ENCODE results near the gene TRIO.

The TRIO gene

DNA sequence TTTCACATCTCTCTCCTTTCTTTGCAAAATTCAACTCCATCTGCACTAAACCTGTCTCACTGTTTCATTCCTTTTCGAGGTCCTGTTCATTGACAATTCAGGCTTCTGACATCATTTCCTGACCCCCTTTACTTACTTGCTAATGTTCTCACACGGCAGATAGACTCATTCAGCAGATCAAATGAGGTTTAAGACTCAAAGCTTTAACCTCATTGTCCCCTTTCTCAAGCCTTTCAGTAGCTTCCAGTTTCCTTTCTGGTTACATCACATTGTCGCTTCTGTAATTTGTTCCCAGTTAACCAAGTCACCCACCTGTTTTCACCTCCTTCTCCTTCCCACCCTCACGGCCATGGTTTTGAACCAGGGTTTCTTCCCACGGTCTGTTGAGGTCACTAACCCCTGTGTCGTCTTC, 295.1 kb downstream of the TRIO start:
- peak; percentile 34 for DNase-seq (ENCODE audit: low read depth)

GRCh38 chr5:14439087-14439871, 296.1 kb downstream of the TRIO start:
- peak; percentile 37 for DNase-seq (ENCODE audit: low read depth)

DNA sequence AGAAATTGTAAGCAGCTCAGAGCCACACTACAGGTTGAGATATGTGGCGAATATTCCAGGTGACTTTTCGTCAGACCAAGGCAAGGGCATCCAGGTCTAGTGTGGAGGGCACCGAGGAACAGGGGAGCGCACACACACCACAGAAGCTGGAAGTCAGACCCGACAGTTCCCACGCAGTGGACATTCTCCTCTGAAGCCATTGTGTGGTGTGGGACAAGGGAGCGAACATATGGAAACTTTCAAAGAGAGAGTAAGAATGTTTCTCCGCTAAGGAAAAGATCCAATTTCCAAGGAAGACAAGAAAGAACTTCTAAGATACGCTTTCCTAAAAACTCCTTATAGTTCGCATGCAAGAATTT, 297.1 kb downstream of the TRIO start:
- DNase-seq (ENCODE audit: low read depth) = no peak

DNA sequence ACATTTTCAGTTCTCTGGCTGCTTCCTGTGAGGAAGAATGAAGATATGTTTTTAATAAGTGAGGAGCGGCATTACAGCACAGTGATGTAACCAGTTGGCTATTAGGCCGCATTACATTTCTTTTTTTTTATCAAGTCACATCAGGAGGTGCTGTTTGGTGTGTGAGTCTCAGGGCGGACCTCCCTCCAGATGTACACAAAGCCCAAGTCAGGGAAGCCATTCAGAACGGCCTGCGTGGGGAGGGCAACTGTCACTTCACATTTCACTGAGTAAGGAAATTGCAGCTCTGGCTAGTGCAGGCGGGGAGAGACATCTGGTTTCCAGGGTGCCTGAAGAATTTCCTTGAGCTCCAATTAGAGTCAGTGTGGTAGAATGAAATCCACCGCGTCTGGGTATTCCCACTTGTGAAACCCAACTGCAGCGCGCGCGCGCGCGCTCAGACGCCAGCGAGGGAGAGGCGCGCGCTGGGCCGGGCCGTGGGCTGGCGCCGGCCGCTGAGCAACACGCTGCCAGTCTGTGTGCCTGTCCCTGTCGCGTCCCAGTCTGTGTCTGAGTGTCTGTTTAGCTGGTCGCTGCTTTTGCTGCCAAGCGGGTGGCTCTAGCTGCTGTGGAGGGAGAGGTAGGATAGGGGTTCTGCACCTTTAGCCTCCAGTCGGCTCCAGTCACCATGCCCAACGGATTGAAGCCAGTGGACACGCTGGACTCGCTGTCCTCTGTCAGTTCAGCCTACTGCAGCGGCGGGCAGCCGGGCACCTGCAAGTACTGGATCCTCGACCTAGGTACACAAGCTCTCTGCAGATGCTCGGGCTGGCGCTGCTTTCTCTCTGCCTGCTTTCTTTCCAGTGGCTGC, 297.7 kb downstream of the TRIO start:
- DNase-seq (ENCODE audit: low read depth) = peak; percentile 89

GRCh38 chr5:14441641-14442040, 298.5 kb downstream of the TRIO start:
- DNase-seq (ENCODE audit: low read depth) = no peak

DNA sequence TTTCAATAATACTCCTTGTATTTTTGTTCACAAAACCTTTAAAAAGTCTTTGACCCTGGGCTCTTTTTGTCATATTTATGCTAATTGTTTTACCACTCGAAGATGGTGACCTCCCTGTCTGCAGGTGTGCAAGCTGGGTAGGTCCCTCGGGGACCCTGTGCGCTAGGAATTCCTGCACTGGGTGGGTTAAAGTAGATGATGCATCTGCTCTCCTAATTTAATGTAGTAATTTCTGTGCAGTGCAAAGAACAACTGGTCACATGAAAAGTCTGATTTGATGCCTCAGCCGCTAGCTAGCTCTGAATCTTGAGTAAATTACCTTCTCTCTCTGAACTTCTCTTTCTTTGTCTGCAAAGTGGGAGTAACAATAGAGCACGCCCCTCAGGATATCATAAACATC, 299.4 kb downstream of the TRIO start:
- DNase-seq (ENCODE audit: low read depth) = no peak

GRCh38 chr5:14443671-14444093, 300.5 kb downstream of the TRIO start:
- DNase-seq (ENCODE audit: low read depth) = peak; percentile 43

DNA sequence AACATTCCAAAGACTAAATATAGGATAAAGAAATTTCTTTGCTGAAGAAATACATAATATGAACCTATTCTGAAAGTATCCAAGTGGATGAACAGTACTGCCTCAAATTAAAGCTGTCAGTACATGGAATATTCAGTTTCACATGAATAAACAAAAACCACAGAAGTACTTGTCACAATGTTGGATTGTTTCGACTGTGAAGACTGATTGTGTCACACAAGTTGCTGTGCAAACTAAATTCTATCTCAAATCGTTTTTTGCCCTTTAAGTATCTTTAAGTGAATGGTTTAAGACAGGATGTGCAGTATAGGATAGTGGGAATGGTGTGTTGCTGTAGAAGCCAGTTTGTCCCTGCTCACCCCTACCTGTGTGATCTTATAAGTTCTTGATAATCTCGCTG, 301.0 kb downstream of the TRIO start:
- DNase-seq (ENCODE audit: low read depth) = peak; percentile 42

DNA sequence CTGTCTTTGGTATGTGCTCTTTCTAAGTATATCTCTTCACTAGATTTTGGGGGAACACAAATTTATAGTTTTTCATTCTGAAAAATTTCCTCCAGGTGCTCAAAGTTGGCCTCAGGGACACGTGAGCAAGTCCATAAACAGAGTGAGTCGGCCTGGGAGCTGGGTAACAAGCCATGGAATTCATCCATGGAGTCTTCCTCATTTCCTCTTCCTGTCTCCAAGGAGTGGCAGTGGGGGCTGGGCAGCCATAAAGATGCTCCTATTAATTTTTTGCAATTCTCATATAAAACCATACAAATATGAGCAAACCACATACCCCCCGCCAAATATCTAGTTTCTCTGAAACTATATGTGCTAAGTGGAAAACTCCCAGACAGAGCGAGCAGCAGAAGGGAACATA, 301.9 kb downstream of the TRIO start:
- peak; percentile 81 for DNase-seq (ENCODE audit: low read depth)

GRCh38 chr5:14445576-14446290, 302.6 kb downstream of the TRIO start:
- DNase-seq (ENCODE audit: low read depth) = peak; percentile 34

DNA sequence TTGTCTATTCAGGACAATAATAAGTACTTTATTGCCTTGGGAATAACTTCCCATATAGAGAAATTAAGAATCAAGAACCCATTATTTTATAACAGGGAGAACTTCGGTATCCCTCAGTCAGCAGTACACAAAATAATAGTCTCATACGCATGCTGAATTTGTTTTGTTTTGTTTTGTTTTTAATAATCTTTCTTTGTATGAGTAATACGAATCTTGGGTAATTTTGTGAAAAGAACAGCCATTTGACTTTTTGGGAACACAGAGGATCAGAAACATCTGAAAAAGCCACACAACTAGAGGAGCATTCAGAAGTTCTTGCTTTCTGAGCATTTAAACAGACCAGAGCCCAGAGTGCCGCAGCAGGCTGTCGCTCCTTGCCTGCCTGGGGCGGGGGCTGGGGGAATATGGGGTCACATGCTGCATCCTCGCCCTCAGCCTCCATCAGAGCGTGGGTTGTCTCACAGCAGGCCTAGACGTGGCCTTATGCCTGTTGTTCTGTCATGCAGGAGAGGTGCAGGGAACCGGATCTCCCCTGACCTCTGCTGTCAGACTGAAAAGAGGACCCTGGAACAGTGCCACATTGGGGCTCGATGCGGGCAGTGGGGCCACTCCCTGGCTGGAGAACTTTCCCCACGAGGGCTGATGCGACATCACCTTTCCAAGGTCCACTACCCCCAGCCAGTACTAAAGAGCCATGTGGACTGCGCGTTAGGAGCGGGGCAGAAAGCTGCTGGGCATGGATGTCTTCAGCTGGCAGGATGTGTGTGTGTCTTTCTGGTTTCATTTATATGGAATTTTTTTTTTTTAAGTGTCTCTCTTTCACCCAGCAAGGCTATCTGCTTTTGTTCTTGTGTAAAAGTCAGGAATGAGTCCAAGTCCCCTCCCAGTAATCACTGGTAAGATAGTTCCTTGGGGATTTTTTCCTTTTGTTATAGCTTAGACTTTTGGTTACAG, 305.1 kb downstream of the TRIO start:
- peak; percentile 43 for DNase-seq (ENCODE audit: low read depth)

GRCh38 chr5:14449052-14449661, 306.0 kb downstream of the TRIO start:
- DNase-seq (ENCODE audit: low read depth) = peak; percentile 94

- DNase-seq (ENCODE audit: low read depth) = peak; percentile 88
Measured at GRCh38 chr5:14450018-14450524, 306.9 kb downstream of the TRIO start.

- no peak for DNase-seq (ENCODE audit: low read depth)
Measured at GRCh38 chr5:14450742-14451141, 307.6 kb downstream of the TRIO start.

DNA sequence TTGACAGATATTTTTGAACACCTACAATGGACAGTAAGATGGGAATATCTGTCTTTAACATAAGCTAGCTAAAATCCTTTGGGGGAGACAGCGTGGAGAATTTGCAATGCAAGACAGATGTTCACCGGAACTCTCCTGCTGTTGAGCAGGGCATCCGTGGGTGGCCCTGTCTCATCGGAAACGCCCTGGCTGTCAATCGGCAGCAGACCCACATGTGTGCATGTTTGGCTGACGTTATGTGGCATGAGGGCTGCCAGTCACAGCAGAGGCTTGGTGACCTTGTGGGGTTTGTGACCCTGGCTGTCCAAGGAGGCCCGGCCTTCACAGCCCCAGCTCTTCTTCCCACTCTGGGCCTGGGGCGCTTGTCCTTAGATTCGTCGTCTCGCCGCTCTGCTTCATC, 308.7 kb downstream of the TRIO start:
- no peak for DNase-seq (ENCODE audit: low read depth)

DNA sequence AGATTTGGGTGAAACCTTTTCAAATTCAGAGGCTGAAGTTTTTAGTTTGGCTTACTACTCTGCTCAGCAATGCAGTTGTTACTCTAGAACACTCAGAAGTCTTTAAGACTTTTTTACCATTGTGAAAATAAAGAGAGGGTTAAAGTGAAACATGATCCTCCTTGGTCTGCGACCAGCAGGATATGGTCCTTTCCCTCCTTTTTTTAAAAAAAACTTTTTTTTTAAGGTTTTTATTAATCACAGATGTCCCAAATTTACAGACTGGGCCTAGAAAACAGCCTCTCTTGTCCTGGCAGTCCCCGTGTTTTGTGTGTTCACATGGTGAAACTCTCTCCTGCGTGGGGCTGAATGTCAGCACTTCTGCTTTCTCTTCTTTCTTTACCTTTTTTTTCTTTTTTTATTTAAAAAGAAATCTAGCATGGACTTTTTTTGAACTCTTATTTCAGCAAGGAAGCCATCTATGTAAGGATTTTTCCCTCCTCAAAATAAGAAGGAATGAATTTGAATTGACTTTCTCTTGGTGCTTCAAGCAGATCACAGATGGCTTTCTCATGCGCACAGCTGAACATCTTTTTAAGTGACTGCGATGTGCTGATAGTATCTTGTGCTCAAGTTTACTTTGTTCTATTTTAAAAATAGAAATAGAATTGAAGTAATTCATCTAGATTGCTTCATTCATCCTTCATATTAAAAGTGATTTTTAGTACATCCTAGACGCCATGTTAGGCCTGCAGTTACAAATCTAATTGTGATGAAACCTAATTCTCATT, 309.7 kb downstream of the TRIO start:
- DNase-seq (ENCODE audit: low read depth) = no peak

- no peak for DNase-seq (ENCODE audit: low read depth)
Measured at GRCh38 chr5:14453481-14453880, 310.3 kb downstream of the TRIO start.

DNA sequence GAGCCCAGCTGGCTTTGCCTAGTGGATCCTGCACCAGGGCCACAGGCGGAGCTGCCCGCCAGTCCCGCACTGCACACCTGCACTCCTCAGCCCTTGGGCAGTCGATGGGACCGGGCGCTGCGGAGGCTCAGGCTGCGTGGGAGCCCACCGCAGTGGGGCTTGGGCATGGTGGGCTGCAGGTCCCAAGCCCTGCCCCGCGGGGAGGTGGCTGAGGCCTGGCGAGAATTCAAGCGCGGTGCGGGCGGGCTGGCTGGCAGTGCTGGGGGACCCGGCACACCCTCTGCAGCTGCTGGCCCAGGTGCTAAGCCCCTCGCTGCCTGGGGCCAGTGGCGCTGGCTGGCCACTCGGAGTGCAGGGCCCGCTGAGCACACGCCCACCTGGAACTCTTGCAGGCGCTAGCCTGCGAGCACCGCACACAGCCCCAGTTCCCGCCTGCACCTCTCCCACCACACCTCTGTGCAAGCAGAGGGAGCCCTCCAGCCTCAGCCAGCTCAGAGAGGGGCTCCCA, 312.7 kb downstream of the TRIO start:
- DNase-seq (ENCODE audit: low read depth) = no peak

GRCh38 chr5:14457476-14457875, 314.3 kb downstream of the TRIO start:
- no peak for DNase-seq (ENCODE audit: low read depth)

DNA sequence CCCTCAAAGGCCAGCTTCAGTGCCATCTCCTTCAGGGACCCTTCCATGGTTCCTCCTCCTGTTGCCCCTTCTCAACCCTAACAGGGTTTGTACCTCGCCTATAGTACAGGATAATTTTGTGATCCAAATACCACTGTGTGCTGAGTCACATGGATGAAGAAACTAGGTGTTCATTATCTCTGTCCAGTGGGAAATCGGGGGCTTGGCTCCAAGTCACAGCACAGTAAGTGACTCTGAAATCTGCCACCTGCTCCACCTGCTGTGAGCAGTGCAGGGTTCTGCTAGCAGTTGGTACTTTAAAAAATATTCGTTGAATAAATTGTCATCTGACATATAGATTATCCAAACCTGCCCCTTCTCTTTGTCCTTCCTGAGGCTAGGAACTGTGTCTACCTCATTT, 315.3 kb downstream of the TRIO start:
- DNase-seq (ENCODE audit: low read depth) = no peak

Data from ELR (cell line).